CD4-positive, CD25-positive, alpha-beta regulatory T cell (primary cell): ENCODE measurements around the gene PRTG. TPM values are rescaled to one million over a fixed set of nuclear protein-coding genes. Genes with fewer than 3 reads are reported as not detected.
"Not testable (repeated sequence)": the region's sequence is repeated elsewhere in the genome, so short reads cannot be mapped to it uniquely, and the experiment has no call there.

Experiments
- ATAC-seq, 2 donors: fragments of 150-1000 bp; cut with Tn5 transposase; one replicate each; pipeline ENCODE4 v1.10.0; 2021; ENCODE audit warnings: low read depth in 2 of 2, moderate number of reproducible peaks in 2 of 2, moderate library complexity in 1 of 2
- DNase-seq, 3 donors: peaks; one replicate each; pipeline versions ENCODE4 v3.0.0 to v3.0.0-alpha.2; 2012 to 2022; ENCODE audit warnings: mixed read lengths in 1 of 3
- H3K27ac ChIP-seq: one replicate; pipeline ENCODE4 v1.7.0; 2013; ENCODE audit warnings: mild to moderate bottlenecking, low read length; ENCODE audit not compliant: insufficient read depth, poor library complexity, severe bottlenecking
- H3K27me3 ChIP-seq: one replicate; pipeline ENCODE4 v1.7.0; 2013; ENCODE audit warnings: low read length; ENCODE audit not compliant: control insufficient read depth, insufficient read depth
- H3K36me3 ChIP-seq: one replicate; pipeline ENCODE4 v1.7.0; 2013; ENCODE audit warnings: mild to moderate bottlenecking, low read length, moderate library complexity; ENCODE audit not compliant: control insufficient read depth, insufficient read depth
- H3K4me1 ChIP-seq: 2 replicates; pipeline ENCODE4 v1.7.0; 2013; ENCODE audit warnings: mild to moderate bottlenecking, low read length; ENCODE audit not compliant: insufficient read depth, control insufficient read depth, poor library complexity, severe bottlenecking
- H3K4me3 ChIP-seq: one replicate; pipeline ENCODE4 v1.7.0; 2013; ENCODE audit warnings: low read depth, mild to moderate bottlenecking, low read length, moderate library complexity
- H3K9me3 ChIP-seq, 2 experiments: 1 replicate in 1 of 2; 2 replicates in 1 of 2; pipeline ENCODE4 v1.7.0; 2013; ENCODE audit warnings: low read length in 2 of 2, mild to moderate bottlenecking in 1 of 2, moderate library complexity in 1 of 2; ENCODE audit not compliant: control insufficient read depth in 2 of 2
- H3K27ac Mint-ChIP-seq, 3 donors: one replicate each; pipeline ENCODE4 v1.8.0; 2020 to 2022; ENCODE audit warnings: mild to moderate bottlenecking in 3 of 3, mixed read lengths in 3 of 3, moderate library complexity in 2 of 3
- H3K27me3 Mint-ChIP-seq: one replicate; pipeline ENCODE4 v1.8.0; 2022; ENCODE audit warnings: mild to moderate bottlenecking, mixed read lengths
- H3K36me3 Mint-ChIP-seq: one replicate; pipeline ENCODE4 v1.8.0; 2020; ENCODE audit warnings: mixed read lengths
- H3K4me1 Mint-ChIP-seq, 4 donors: one replicate each; pipeline ENCODE4 v1.8.0; 2020 to 2022; ENCODE audit warnings: mixed read lengths in 4 of 4, mild to moderate bottlenecking in 1 of 4
- H3K4me3 Mint-ChIP-seq, 4 donors: one replicate each; pipeline ENCODE4 v1.8.0; 2020 to 2022; ENCODE audit warnings: mild to moderate bottlenecking in 4 of 4, mixed read lengths in 4 of 4, moderate library complexity in 3 of 4
- H3K9me3 Mint-ChIP-seq, 7 donors: one replicate each; pipeline ENCODE4 v1.8.0; 2020 to 2022; ENCODE audit warnings: mixed read lengths in 7 of 7, mild to moderate bottlenecking in 3 of 7, moderate library complexity in 2 of 7
- polyA plus RNA-seq, 4 donors: library from polyadenylated mRNA; unstranded; fragments of 300-500 nt; fragmentation: Illumina TruSeq; gene quantifications; one replicate each; pipeline ENCODE4 v1.2.3, GENCODE V29; 2021
- total RNA-seq: library from RNA; stranded (reverse); gene quantifications from one replicate; pipeline ENCODE4 v1.2.3, GENCODE V29; 2022

PRTG gene
- total RNA-seq = not detected
- polyA plus RNA-seq = not detected

DNA sequence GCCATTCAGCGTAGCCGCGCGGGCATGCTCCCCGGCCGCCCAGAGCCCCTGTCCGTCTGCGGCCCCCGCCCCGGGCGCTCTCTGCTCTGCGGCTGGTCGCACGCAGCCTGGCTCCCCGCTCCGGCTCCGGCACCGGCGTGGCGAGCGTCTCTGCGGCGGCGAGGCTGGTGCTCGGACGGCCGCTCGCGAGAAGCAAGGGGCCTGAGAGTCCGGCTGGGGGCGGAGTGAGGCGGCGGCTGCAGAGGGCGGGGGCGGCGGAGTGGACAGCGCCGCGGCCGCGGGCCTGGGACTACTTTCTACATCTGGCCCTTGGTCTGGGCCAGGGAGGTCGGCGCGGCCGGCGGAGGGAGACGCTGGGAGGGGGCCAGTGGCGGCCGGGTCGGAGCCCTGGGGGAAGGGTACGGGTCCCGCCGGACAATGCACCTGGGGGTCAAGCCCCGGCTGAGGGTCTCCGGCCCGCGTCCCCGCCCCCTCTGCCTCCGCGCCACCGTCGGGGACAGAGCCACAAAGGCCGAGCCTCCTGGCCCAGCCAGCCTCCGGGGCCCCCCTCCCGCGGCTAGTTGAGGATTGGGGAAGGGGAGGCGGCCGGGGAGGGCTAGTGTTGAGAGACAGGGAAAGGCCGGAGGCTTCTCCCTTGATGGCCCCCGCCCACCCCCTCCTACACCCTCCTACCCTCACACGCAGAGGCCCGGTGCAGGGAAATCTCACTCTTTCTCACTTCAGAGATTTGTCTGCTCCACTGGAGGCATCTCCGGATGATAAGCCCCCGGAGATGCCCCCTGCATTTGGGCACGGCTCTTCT lies at the start of gene PRTG:
Gene PRTG, minus strand, starts transcription at position 226 of the 802 bp plus-strand sequence. Its CDS starts 221 bp downstream, at position 5.
- no peak within 1 kb of the TSS for H3K27ac Mint-ChIP-seq
- no peaks in the 10 kb centered on the region for H3K36me3 Mint-ChIP-seq
- peaks cover 35% of the 10 kb centered on the region for H3K27me3 Mint-ChIP-seq
- DNase-seq (no peak), ATAC-seq (no peak)
- no peaks in the 10 kb centered on the region for H3K9me3 ChIP-seq
- H3K36me3 ChIP-seq = no peaks in the 10 kb centered on the region
- peak within 1 kb of the TSS; percentile 62 to 74 (median 72) for H3K4me3 Mint-ChIP-seq
- H3K4me1 ChIP-seq = peaks cover 21% of the 10 kb centered on the region
- peak within 1 kb of the TSS; percentile 62 for H3K4me3 ChIP-seq
- peaks cover 0 to 4% (median 0%) of the 10 kb centered on the region in 7 donors for H3K9me3 Mint-ChIP-seq
- H3K27ac ChIP-seq = no peak within 1 kb of the TSS
- peaks cover 0 to 4% (median 0%) of the 10 kb centered on the region in 4 donors for H3K4me1 Mint-ChIP-seq
- peaks cover 45% of the 10 kb centered on the region for H3K27me3 ChIP-seq

DNA sequence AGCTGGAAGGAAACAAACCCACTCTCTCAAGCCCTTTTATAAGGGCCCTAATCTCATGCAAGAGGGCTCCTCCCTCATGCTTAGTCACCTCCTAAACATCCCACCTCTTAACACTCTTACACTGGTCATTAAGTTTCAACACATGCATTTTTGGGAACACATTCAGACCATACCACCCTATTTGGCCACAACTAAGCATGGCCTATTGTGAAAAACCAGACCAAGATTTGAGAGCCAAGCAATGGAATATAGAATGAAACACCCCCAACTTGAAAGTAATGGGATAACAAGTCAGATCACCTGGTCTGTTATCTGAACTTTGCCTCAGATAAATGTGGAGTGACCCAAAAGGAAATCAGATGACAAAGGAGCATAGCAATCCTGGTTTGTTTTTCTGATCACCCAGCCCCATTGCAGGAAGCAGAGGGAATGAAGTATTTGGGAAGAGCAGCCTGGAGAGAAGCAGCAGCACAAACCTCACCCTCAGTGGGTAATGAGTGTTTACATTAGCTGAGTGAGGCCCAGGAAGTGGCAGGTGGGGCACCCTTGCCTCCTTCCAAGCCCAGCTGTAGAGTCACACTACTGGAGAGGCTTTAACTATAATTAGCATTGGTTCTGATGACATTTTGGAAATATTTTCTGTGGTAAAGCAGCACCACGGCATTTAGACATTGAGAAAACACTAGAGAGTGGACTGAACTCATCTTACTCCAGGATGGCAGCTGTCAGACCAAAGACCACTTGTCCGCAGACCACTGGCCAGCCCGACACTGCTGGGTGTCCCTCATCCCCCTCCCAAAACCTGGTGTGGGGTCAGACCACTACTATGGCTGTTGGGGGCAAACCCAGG lies 48.8 kb upstream of the PRTG start:
- Mint-ChIP-seq H3K4me1 (no peaks in the 10 kb centered on the region), H3K9me3 (peaks cover 0 to 9% (median 5%) of the 10 kb centered on the region in 7 donors), H3K36me3 (no peaks in the 10 kb centered on the region), H3K27me3 (peaks cover 21% of the 10 kb centered on the region), H3K27ac (peak overlapping the region in 1 of 3 donors; percentile 18), H3K4me3 (no peak overlapping the region)
- Histone ChIP-seq H3K4me1 (no peaks in the 10 kb centered on the region), H3K27ac (no peak overlapping the region), H3K4me3 (no peak overlapping the region), H3K9me3 (peaks cover 0 to 3% of the 10 kb centered on the region in 2 experiments), H3K27me3 (peaks cover 5% of the 10 kb centered on the region), H3K36me3 (no peaks in the 10 kb centered on the region)
- DNase-seq (no peak), ATAC-seq (no peak)

DNA sequence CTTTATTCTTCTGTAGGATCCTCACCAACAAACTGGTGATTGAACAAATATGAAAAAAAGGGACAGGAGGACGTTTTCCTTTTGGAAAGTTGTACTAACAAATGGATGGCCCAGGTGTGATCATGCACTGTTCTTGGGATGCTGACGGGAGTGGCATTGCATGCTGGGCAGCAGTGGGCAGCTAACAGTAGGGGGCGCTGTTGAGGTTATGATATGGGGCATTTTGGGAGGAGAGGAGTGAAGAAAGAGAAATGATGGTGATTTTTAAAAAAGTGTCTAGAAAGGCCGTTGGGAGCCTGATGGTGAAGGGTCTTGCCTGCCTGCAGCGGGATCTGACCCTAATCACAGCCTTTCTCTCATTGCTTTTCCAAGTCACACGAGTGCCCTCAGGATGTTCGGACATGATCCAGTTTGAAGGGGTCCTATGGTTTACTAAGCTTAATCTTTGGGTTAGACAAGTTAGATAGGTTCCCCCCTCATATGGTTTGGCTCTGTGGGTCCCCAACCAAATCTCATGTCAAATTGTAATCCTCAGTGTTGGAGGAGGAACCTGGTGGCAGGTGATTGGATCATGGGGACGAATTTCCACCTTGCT lies 46.2 kb upstream of the PRTG start:
- Histone ChIP-seq H3K4me3 (no peak overlapping the region), H3K36me3 (no peaks in the 10 kb centered on the region), H3K9me3 (no peaks in the 10 kb centered on the region), H3K27me3 (no peaks in the 10 kb centered on the region), H3K4me1 (no peaks in the 10 kb centered on the region), H3K27ac (no peak overlapping the region)
- Mint-ChIP-seq H3K27ac (no peak overlapping the region), H3K36me3 (no peaks in the 10 kb centered on the region), H3K9me3 (peaks cover 0 to 8% (median 3%) of the 10 kb centered on the region in 7 donors), H3K4me1 (no peaks in the 10 kb centered on the region), H3K4me3 (no peak overlapping the region), H3K27me3 (peaks cover 14% of the 10 kb centered on the region)
- no peak for ATAC-seq
- peak; percentile 6 to 41 (median 9) for DNase-seq

GRCh38 chr15:55786341-55786740 lies 43.4 kb upstream of the PRTG start:
- H3K27me3 ChIP-seq = peaks cover 2% of the 10 kb centered on the region
- H3K9me3 Mint-ChIP-seq = peaks cover 0 to 3% (median 0%) of the 10 kb centered on the region in 7 donors
- H3K27ac Mint-ChIP-seq = no peak overlapping the region
- peaks cover 28% of the 10 kb centered on the region for H3K27me3 Mint-ChIP-seq
- no peak for ATAC-seq
- no peak for DNase-seq
- no peak overlapping the region for H3K27ac ChIP-seq
- H3K9me3 ChIP-seq = no peaks in the 10 kb centered on the region
- H3K36me3 ChIP-seq = no peaks in the 10 kb centered on the region
- H3K4me3 ChIP-seq = no peak overlapping the region
- no peaks in the 10 kb centered on the region for H3K4me1 ChIP-seq
- H3K4me1 Mint-ChIP-seq = no peaks in the 10 kb centered on the region
- H3K36me3 Mint-ChIP-seq = no peaks in the 10 kb centered on the region
- no peak overlapping the region for H3K4me3 Mint-ChIP-seq

- not testable (repeated sequence) for H3K4me1 Mint-ChIP-seq, H3K4me1 ChIP-seq, ATAC-seq, H3K4me3 ChIP-seq, DNase-seq, H3K27ac ChIP-seq, H3K36me3 ChIP-seq, H3K4me3 Mint-ChIP-seq, H3K9me3 ChIP-seq, H3K27me3 ChIP-seq, H3K36me3 Mint-ChIP-seq, H3K9me3 Mint-ChIP-seq, H3K27ac Mint-ChIP-seq
- peaks cover 28% of the 10 kb centered on the region for H3K27me3 Mint-ChIP-seq
Measured at GRCh38 chr15:55785593-55785992, 42.6 kb upstream of the PRTG start.

- peaks cover 2% of the 10 kb centered on the region for H3K27me3 ChIP-seq
- no peaks in the 10 kb centered on the region for H3K9me3 ChIP-seq
- DNase-seq (no peak), ATAC-seq (no peak)
- Mint-ChIP-seq H3K36me3 (no peaks in the 10 kb centered on the region), H3K4me3 (no peak overlapping the region), H3K27ac (no peak overlapping the region), H3K4me1 (no peaks in the 10 kb centered on the region), H3K9me3 (peaks cover 0 to 2% (median 0%) of the 10 kb centered on the region in 7 donors), H3K27me3 (peaks cover 37% of the 10 kb centered on the region)
- H3K36me3 ChIP-seq = no peaks in the 10 kb centered on the region
- no peak overlapping the region for H3K27ac ChIP-seq
- no peaks in the 10 kb centered on the region for H3K4me1 ChIP-seq
- no peak overlapping the region for H3K4me3 ChIP-seq
Measured at GRCh38 chr15:55784286-55784685, 41.3 kb upstream of the PRTG start.

DNA sequence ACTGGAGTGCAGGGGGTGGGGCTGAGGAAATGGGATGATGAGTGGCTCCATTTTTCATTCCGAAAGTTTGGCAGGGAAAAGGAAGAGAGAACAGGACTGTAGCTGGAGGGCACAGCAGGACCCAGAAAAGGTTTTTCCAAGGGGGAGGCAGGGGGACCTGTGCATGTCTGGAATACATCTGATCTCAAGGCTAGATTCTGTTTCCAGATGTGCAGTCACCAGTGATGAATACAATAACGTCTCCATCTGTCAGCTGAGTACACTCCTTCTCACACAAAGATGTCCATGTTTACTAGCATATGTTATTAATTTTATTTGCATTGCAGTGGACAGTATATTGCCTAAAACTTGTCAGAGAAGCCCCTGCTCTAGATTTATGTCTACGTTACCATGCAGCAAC lies 39.9 kb upstream of the PRTG start:
- no peak for DNase-seq
- Histone ChIP-seq H3K4me1 (no peaks in the 10 kb centered on the region), H3K27me3 (peaks cover 2% of the 10 kb centered on the region), H3K36me3 (no peaks in the 10 kb centered on the region), H3K27ac (no peak overlapping the region), H3K9me3 (no peaks in the 10 kb centered on the region), H3K4me3 (no peak overlapping the region)
- Mint-ChIP-seq H3K27ac (no peak overlapping the region), H3K27me3 (peaks cover 48% of the 10 kb centered on the region), H3K4me1 (no peaks in the 10 kb centered on the region), H3K4me3 (no peak overlapping the region), H3K9me3 (no peaks in the 10 kb centered on the region), H3K36me3 (no peaks in the 10 kb centered on the region)
- ATAC-seq = no peak
